Upper lobe of left lung (tissue), 4 donors: ENCODE results near the gene FBXL5.

Experiments
- CTCF ChIP-seq, 6 experiments: fragments of 450-650 bp in 4 of 6; fragments of 200-600 bp in 2 of 6; sonication (generic) in 2 of 6; IDR thresholded peaks; one replicate each; pipeline ENCODE4 v1.5.1; 2016 to 2019; ENCODE audit warnings: antibody characterized with exemption in 6 of 6
- POLR2AphosphoS5 ChIP-seq, 2 donors: sonication (generic); formaldehyde crosslinking; IDR thresholded peaks; one replicate each; pipeline ENCODE4 v1.5.1; 2017; ENCODE audit warnings: antibody characterized with exemption in 2 of 2

- TF ChIP-seq POLR2AphosphoS5 (IDR thresholded peaks at IDR 0.05) (no peak), CTCF (IDR thresholded peaks at IDR 0.05) (no peak)
Observed at GRCh38 chr4:15695240-15695699, 40.1 kb upstream of the FBXL5 start.
